AG09319 (cell line): ENCODE data around the gene WDR64.

Source experiments
- DNase-seq: peaks from one replicate; pipeline ENCODE4 v3.0.0-alpha.2; 2010; ENCODE audit warnings: low read depth; ENCODE audit errors: extremely low read depth
- TF ChIP-seq, protein P1 (sequence below): IDR thresholded peaks from 2 replicates; pipeline ENCODE4 v1.5.1; 2011; ENCODE audit warnings: low read depth, mild to moderate bottlenecking, inconsistent platforms, low read length, moderate library complexity

The WDR64 gene

DNA sequence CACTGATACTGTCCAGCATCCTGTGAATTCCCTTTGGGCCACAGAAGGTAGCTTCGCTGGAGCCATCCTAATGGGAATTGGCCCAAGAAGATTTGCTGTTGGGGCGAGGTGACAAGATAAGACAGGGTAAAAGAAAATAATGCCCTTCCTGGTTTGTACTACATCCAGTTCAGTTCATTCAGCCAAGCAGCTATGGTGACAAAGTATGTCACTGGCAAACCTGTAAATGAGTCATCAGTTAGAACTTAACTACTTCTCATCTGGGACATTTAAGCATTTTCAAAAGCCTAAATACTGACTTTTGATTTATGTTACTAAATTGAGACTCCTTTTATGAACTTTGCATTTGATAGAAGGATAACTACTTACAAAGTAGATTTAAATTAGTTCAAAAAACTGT lies 54.2 kb downstream of the WDR64 start:
- no peak for DNase-seq
- TF ChIP-seq, protein P1, sequence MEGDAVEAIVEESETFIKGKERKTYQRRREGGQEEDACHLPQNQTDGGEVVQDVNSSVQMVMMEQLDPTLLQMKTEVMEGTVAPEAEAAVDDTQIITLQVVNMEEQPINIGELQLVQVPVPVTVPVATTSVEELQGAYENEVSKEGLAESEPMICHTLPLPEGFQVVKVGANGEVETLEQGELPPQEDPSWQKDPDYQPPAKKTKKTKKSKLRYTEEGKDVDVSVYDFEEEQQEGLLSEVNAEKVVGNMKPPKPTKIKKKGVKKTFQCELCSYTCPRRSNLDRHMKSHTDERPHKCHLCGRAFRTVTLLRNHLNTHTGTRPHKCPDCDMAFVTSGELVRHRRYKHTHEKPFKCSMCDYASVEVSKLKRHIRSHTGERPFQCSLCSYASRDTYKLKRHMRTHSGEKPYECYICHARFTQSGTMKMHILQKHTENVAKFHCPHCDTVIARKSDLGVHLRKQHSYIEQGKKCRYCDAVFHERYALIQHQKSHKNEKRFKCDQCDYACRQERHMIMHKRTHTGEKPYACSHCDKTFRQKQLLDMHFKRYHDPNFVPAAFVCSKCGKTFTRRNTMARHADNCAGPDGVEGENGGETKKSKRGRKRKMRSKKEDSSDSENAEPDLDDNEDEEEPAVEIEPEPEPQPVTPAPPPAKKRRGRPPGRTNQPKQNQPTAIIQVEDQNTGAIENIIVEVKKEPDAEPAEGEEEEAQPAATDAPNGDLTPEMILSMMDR = no peak

DNA sequence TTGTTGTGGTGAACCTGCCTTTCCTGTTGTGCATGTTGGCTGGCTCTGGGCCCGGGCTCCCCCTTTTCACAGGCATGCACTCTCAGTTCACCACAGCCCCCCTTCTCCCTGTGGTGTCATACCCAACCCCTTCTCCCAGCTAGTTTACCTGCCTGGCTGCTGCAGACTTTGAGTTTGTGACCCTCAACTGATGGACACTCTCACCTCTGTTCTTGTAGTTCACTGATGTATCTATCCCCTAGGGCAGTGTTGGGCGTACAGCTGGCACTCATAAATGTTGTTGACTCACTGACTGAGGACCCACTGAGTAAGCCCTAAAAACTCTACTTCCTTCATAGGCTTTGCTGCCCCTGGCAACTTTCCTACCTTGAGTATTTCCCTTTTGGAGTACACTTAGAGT lies 54.9 kb downstream of the WDR64 start:
- no peak for DNase-seq
- TF ChIP-seq, protein P1 = no peak

DNA sequence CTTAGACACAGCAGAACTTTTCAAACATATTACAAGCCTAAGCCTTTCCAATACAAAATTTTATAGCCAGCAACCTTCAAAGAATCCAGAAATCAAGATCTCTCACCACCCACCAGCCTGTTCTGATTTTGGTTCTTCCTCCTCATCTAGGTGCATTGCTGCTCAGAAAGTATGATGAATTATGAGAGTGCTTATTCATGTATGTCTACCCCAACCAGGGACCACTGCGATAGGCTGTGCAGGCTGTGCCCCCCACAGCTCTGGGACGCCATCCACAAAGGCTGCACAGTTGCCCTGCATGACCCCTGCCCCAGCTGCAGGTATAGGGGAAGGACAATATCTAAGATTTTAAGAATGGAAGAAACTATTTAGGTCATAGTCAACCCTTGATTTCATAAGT lies 55.4 kb downstream of the WDR64 start:
- TF ChIP-seq, protein P1 = no peak
- no peak for DNase-seq

DNA sequence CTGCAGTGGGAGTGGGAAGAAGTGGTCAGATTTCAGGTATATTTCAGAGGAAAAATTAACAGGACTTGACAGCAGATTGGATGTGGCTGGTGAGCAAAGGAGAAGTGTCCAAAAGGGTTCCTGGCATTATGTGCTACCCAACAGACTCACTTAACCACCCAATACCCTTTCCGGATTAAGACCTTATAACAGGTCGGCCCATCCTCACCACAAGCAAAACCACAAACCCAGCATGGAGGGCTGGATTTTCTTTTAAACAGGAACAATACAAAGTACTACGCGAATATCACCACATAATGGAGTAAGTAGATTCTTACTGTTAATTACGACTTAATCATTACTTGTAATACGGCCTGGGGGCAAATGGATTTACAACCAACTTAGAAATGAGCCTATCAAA lies 59.2 kb downstream of the WDR64 start:
- DNase-seq = no peak
- TF ChIP-seq, protein P1 = no peak

DNA sequence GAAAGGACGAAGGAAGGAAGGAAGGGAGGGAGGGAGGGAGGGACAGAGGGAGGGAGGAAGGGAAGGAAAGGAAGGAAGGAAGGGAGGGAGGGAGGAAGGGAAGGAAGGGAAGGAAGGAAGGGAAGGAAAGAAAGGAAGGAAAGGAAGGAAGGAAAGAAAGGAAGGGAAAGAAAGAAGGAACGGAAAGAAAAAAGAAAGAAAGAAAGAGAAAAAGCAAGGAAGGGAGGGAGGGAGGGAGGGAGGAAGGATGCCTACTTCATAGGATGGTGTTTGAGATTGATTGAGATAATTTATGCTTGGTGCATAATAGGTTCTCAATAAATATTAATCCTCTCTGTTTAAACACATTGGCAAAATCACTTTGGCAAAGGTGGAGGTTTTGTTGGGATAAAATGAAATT lies 61.2 kb downstream of the WDR64 start:
- TF ChIP-seq, protein P1 = no peak
- DNase-seq = no peak

DNA sequence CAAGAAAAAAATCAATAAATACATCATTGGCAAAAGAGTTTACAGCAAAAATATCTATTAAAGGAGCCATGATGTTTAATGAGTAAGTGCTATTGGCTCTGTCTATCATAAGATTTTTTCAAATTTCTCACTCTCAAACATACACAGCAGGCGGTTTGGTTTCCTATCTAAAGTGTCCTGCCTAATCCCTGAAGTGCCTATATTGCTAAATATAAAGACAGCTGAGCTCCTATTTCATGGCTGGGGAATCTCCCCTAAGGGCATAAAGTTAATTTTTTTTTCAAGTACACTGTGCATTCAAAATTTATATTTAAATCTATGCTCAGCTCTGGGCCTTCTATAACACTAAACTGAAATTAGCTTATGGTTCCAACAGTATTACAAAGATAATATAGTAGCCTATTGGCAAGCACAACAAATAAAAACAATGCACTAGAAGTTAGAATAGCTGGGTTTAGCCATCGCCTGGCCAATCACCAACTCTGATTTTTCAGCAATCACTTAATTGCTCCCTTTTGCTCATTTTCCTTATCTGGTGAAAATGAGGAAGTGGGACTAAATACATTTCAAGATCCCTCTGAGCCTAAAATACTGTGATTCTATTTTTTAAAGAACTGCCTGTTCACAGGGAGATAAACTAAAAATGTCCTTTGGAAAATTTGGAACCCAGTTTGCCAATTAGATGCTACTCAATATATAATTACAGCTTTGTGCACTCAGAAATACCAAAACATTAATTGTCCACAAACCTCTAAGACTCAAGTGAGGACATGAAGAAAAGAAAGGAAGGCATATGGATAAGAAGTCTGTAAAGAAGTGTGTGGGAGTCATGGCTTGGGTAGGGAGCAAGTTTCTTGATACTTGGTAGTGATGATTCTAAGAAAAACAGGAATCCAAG lies 62.5 kb downstream of the WDR64 start:
- no peak for DNase-seq
- TF ChIP-seq, protein P1 = no peak

DNA sequence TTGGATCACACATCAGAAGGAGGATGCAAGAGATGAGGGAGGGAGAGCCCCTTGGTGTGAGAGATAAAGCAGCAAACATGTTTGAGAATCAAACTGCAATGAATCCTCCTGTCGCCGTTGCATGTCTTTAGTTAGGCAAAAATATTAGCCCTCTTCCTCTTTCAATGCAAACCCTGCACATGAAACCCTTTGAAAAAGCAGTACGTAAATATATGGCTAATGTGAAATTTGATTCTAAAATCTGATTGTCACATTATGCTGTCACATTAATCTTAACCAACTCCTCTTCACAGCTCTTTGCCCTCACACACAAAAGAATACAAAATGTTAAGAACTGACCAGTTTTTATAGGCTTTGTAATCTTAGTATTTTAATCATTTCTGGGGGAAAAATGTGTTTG lies 63.4 kb downstream of the WDR64 start:
- no peak for DNase-seq
- TF ChIP-seq, protein P1 = no peak
